Measurements from ENCODE around the gene PLCH2.

The PLCH2 gene

DNA sequence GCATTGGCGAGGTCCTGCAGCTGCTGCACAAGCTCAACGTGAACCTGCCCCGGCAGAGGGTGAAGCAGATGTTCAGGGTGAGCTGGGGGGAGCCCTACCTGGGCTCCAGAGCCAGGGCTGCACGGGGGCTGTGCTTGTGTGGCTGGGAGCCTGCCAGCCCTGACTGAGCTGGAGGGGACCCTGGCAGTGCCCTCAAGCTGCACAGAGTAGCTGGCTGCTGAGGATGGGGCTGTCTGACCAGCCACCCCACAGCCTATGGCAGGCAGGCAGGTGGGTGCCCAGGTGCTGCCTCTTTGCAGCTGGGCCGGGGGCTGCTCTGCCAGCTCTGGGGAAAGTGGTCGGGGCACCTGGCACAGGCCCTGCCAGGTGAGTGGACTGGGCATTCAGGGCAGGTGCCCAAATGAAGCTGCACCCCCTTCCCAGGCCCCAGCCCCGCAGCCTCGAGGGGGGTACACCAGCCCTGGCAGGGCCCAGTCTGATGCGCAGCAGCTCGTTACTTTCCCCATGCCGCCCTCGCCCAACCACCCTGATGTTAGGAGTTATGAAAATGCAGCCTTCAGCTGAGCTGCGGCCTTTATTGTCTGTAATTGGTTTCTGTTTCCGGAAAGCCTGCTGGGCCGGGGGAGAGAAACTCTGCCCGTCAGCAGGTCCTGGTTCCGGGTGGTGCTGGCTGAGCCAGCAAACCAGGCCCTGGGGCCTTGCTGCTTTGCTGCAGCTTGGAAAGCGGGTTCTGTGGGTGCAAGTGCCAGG, 4.3 kb downstream of the PLCH2 start:
- DNase-seq: no peak

- DNase-seq: no peak
Observed at GRCh38 chr1:2480986-2481364, 4.9 kb downstream of the PLCH2 start.

GRCh38 chr1:2481885-2482284, 5.8 kb downstream of the PLCH2 start:
- DNase-seq: no peak

- no peak for DNase-seq
Observed at GRCh38 chr1:2482588-2482987, 6.5 kb downstream of the PLCH2 start.

DNA sequence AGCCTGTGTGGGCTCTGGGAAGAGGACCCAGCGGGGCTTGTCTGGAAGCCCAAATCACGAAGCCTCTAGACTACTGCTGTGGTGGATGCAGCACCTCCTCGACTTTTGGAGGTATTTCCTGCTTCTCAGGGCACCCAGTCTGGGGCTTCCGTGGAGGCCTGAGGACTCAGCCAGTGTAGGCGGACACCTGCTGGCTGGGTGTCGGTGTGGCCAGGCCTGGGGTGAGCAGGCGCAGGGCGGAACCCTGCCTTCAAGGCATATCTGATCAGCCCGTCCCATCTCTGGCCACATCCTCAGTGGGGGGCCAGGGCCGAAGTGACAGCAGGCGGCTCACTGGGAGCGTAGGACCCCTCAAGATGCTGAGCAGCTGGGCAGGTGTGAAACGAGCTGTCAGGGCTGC, 6.9 kb downstream of the PLCH2 start:
- no peak for DNase-seq

DNA sequence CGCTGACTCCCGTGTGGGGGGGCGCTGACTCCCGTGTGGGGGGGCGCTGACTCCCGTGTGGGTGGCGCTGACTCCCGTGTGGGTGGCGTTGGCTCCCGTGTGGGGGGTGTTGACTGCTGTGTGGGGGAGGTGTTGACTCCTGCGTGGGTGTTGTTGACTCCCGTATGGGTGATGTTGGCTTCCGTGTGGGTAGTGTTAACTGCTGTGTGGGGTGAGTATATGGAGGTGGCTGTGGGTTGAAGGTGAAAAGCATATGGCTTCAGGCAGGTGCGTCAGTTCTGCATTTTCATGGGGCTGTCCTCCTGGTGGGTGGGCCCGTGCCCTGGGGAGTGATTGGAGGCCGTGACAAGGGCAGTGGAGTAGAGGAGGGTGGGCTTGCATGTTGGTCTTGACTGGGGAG, 7.9 kb downstream of the PLCH2 start:
- DNase-seq: no peak

DNA sequence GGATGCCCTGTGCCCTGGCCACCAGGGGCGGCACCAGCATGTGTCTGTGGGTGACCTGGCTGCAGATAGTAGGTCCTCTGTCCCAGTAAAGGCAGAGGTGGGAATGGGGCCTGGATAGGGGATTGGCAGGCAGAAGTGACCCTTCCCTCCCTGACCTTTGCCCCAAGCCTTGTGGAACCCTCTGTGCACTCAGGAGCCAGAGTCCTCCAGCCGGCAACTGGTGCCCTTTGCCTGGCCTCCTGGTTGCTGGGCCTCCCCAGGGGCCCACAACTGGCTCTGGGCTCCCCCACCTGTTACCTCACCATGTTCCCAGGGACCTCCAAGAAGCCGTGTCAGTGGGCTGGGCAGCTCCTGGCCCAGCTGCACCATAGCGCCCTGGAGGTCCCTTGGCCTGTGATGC, 10.0 kb downstream of the PLCH2 start:
- DNase-seq: no peak

DNA sequence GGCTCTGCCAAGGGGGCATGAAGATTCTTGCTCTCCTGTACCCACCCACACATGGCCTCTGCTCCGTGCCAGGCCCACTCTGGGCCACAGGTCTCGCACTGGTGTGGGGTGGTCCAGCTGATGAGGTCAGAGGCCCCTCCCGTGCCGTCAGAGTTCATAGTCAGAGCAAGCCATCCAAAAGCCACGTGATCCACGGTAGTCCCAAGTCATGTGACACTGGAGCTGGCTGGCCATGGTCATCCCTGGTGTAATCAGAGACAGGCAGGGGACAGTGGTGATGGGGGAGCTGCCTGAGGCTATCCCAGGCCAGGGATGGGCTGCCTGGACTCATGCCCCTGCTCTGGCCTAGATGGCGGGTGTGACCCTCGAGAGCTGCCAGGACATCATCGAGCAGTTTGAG, 10.5 kb downstream of the PLCH2 start:
- no peak for DNase-seq

DNA sequence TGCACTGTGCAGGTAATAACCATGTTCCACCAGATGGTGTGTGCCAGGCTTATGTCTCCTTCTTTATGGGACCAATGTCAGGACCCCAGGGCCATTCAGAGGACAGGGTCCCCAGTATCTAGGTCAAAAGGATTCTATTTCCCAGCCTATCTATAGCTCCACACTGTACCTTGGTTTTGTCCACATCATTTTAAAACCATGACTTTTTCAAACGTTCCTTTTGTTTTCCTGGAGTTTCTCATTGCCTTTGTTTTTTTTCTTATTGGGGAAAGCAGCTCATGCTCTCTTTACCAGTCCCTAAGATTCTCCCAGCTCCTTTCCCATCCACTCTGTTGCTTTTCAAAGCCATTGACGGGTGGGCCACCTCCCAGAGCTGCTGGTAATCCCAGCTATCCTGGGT, 12.6 kb downstream of the PLCH2 start:
- no peak for DNase-seq

DNA sequence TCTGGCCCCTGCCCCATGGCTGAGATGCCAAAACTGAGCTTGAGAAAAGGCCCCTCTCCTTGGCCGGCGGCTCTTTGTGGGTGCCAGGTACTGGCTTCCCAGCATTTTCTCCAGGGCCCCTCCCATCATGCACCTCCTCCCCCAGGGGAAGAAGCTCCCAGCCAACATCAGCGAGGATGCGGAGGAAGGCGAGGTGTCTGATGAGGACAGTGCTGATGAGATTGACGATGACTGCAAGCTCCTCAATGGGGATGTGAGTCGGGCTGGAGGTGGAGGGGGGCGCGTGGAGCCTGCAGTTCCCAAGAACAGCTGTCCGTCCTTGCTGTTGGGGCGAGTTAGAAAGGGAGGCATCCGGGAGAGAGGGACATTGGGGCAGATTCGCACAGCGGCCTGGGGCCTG, 13.5 kb downstream of the PLCH2 start:
- DNase-seq: no peak

GRCh38 chr1:2492091-2492490, 16.0 kb downstream of the PLCH2 start:
- no peak for DNase-seq

- no peak for DNase-seq
Observed at GRCh38 chr1:2493218-2493617, 17.1 kb downstream of the PLCH2 start.

GRCh38 chr1:2493691-2494322, 17.7 kb downstream of the PLCH2 start:
- DNase-seq: no peak

DNA sequence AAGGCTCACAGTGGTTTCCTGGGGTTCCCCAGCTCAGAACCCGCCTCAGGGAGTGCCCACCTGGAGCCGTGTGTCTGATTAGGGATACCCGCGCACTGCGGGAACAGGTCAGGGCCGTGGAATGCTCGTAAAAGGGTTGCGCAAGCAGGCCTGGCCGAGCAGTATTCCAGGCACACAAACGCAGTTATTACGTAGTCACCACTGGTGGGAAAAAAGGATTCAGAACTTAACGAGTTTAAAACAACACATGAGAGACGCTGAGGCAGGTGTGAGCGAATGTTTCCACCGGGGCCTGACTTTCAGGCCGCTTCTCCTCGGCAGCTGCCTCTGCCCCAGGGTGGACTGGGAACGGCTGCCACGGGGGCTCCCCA, 18.2 kb downstream of the PLCH2 start:
- no peak for DNase-seq

- DNase-seq: no peak
Observed at GRCh38 chr1:2495026-2495425, 18.9 kb downstream of the PLCH2 start.

DNA sequence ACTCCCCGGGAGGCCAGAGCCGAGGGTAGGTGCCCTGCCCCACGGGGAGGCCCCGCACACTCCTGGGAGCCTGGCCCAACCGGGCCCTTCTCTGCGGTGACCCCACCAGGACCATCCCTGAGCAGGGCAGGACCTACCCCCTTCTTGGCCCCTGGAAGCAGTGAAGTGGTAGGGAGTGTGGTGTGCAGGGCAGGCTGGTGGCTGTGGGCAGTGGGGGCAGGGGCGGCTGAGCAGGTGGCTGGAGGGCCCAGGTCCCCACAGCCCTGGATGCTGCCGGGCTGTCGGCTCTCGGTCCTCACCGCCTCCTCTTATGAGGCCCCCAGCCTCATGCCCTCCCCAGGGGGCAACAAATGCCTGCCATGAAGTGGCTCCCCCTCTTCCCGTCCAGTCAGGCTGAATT, 19.5 kb downstream of the PLCH2 start:
- DNase-seq: no peak

- DNase-seq: no peak
Observed at GRCh38 chr1:2496087-2496622, 20.1 kb downstream of the PLCH2 start.

DNA sequence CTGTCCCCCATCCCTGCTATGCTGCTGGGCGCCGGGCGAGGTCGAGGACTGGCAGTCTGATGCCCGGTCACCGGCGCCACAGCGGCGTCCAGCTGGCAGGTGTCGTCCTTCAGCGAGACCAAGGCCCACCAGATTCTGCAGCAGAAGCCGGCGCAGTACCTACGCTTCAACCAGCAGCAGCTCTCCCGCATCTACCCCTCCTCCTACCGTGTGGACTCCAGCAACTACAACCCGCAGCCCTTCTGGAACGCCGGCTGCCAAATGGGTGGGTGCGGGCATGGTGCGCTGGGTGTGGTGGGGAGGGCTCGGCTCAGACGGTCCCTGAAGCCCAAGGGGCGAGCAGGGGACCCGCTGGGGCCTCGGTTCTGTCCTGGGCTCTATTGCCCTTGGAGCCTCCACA, 20.7 kb downstream of the PLCH2 start:
- DNase-seq: no peak

- DNase-seq: no peak
Observed at GRCh38 chr1:2497891-2498290, 21.8 kb downstream of the PLCH2 start.

DNA sequence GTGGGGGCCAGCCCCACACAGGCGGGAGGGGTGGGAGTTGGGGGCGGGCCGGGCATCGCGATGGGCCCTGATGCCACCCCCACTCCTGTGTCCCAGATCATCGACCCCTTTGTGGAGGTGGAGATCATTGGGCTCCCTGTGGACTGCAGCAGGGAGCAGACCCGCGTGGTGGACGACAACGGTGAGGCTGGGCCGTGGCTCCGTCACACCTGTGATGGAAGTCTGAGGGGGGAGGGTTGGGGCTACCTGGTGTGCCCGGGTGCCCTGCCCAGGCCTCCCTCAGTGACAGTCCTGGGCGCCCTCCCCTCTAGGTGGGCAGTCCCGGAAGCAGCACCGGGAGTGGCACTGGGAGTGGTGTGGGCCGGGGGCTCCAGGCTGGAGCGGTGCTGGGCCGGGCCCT, 22.6 kb downstream of the PLCH2 start:
- no peak for DNase-seq

DNA sequence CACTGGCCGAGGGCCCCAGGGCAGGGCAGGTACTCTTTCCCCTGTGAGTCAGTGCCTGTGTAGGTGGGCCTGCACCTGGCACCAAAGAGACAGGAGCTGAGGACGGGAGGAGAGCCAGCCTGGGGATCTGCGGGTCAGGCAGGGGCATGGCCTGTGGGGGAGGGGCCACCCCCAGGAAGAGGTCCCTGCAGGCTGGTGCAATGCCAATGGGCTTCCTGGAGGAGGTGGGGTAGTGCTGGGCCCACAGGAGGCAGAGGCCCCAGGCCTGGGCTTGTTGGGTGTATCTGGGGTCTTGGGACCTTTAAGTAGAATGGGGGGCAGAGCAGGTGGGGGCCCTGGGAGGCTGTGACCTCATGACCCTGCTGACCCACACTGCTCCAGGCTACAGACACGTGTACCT, 23.2 kb downstream of the PLCH2 start:
- DNase-seq: no peak

- DNase-seq: no peak
Observed at GRCh38 chr1:2499986-2500596, 24.0 kb downstream of the PLCH2 start.

- DNase-seq: no peak
Observed at GRCh38 chr1:2501041-2501819, 25.1 kb downstream of the PLCH2 start.

DNA sequence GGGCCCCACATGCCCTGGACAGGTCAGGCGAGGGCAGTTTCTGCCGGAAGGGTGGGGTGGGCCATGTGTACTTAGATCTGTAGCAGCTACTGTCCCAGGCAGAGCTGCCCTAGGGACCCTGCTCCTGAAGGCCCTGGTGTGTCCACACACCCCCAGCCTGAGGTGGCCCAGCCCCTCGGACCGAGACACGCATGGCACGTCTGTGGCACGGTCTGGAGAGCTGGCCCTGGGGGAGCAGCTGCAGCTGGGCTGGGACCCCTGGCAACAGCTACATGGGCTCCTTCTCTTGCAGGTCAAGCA, 25.7 kb downstream of the PLCH2 start:
- DNase-seq: no peak

Measured in activated T-cell treated with anti-CD3 and anti-CD28 coated beads, Interleukin-2, amount 50 U/mL, for 1 hour (primary cell).